Liver (tissue), 9 donors: ENCODE results near the gene CIITA. TPM values are rescaled to one million over a fixed set of nuclear protein-coding genes. Genes with fewer than 3 reads are reported as not detected.

Experiments used
- DNase-seq: peaks from one replicate; pipeline ENCODE4 v3.0.0-alpha.2; 2017; ENCODE audit warnings: low spot score
- H3K27ac ChIP-seq, 2 donors: one replicate each; pipeline ENCODE4 v1.7.0; 2013; ENCODE audit warnings: inconsistent platforms in 2 of 2, low read length in 2 of 2, control low read depth in 1 of 2, low read depth in 1 of 2, mild to moderate bottlenecking in 1 of 2
- H3K27me3 ChIP-seq, 4 donors: one replicate each; pipeline versions ENCODE4 v1.6.1 to v1.7.0; 2013; ENCODE audit warnings: low read length in 3 of 4, inconsistent platforms in 1 of 4, mild to moderate bottlenecking in 1 of 4, moderate library complexity in 1 of 4; ENCODE audit not compliant: control insufficient read depth in 4 of 4, insufficient read depth in 4 of 4
- H3K36me3 ChIP-seq, 4 donors: one replicate each; pipeline versions ENCODE4 v1.6.1 to v1.7.0; 2013; ENCODE audit warnings: low read length in 3 of 4, mild to moderate bottlenecking in 3 of 4, low read depth in 1 of 4, moderate library complexity in 1 of 4; ENCODE audit not compliant: control insufficient read depth in 4 of 4, insufficient read depth in 3 of 4
- H3K4me1 ChIP-seq, 4 donors: one replicate each; pipeline versions ENCODE4 v1.6.1 to v1.7.0; 2013; ENCODE audit warnings: low read length in 3 of 4, mild to moderate bottlenecking in 3 of 4, moderate library complexity in 1 of 4; ENCODE audit not compliant: control insufficient read depth in 4 of 4, insufficient read depth in 4 of 4
- H3K4me3 ChIP-seq, 3 donors: one replicate each; pipeline versions ENCODE4 v1.6.1 to v1.7.0; 2013; ENCODE audit warnings: low read length in 3 of 3, control low read depth in 1 of 3, low read depth in 1 of 3, mild to moderate bottlenecking in 1 of 3
- H3K9ac ChIP-seq, 2 donors: one replicate each; pipeline ENCODE4 v1.7.0; 2013; ENCODE audit warnings: low read length in 2 of 2, mild to moderate bottlenecking in 2 of 2, moderate library complexity in 2 of 2, control low read depth in 1 of 2, low read depth in 1 of 2
- H3K9me3 ChIP-seq, 4 donors: one replicate each; pipeline versions ENCODE4 v1.6.1 to v1.7.0; 2013; ENCODE audit warnings: low read length in 3 of 4; ENCODE audit not compliant: control insufficient read depth in 4 of 4
- ATF3 ChIP-seq: IDR thresholded peaks from 2 replicates; pipeline ENCODE4 v1.6.1; 2016; ENCODE audit warnings: antibody characterized with exemption
- CTCF ChIP-seq: fragments of 150-350 bp; IDR thresholded peaks from 2 replicates; pipeline ENCODE4 v1.5.1; 2017; ENCODE audit warnings: improper control_type of control experiment, low read depth, low read length; ENCODE audit not compliant: missing input control
- EGR1 ChIP-seq, 2 donors: IDR thresholded peaks; 2 replicates each; pipeline ENCODE4 v1.6.1; 2016 to 2018; ENCODE audit warnings: antibody characterized with exemption in 2 of 2, low read depth in 2 of 2
- GABPA ChIP-seq, 2 donors: IDR thresholded peaks in 1 of 2; conservative IDR thresholded peaks in 1 of 2; 2 replicates each; pipeline ENCODE4 v1.6.1; 2016; ENCODE audit warnings: antibody characterized with exemption in 2 of 2, mild to moderate bottlenecking in 1 of 2, moderate library complexity in 1 of 2
- HNF4A ChIP-seq, 2 donors: conservative IDR thresholded peaks; 2 replicates each; pipeline ENCODE4 v1.6.1; 2016; ENCODE audit warnings: antibody characterized with exemption in 2 of 2, mild to moderate bottlenecking in 2 of 2
- MAX ChIP-seq: IDR thresholded peaks from 2 replicates; pipeline ENCODE4 v1.6.1; 2016; ENCODE audit warnings: antibody characterized with exemption
- RAD21 ChIP-seq, 2 donors: IDR thresholded peaks; 2 replicates each; pipeline ENCODE4 v1.6.1; 2016; ENCODE audit warnings: antibody characterized with exemption in 2 of 2, mild to moderate bottlenecking in 2 of 2
- REST ChIP-seq: IDR thresholded peaks from 2 replicates; pipeline ENCODE4 v1.6.1; 2016; ENCODE audit warnings: antibody characterized with exemption, mild to moderate bottlenecking
- RXRA ChIP-seq, 2 donors: IDR thresholded peaks; 2 replicates each; pipeline ENCODE4 v1.6.1; 2017 to 2018; ENCODE audit warnings: antibody characterized with exemption in 2 of 2, mild to moderate bottlenecking in 1 of 2
- TAF1 ChIP-seq: conservative IDR thresholded peaks from 2 replicates; pipeline ENCODE4 v1.6.1; 2016; ENCODE audit warnings: antibody characterized with exemption, mild to moderate bottlenecking
- YY1 ChIP-seq: IDR thresholded peaks from 2 replicates; pipeline ENCODE4 v1.6.1; 2016; ENCODE audit warnings: antibody characterized with exemption, mild to moderate bottlenecking
- WGBS: extraction: QIAGEN DNeasy Blood & Tissue Kit; methylation state at CpG from one replicate; pipeline ENCODE4 v1.1.7; 2013; 5-methylcytosine and 5-hydroxymethylcytosine counted together
- polyA plus RNA-seq, 2 donors: library from polyadenylated mRNA; stranded (reverse) in 1 of 2; unstranded in 1 of 2; fragments of 200-250 nt in 1 of 2; fragments of >200 nt in 1 of 2; fragmentation: Nextera tagmentation in 1 of 2; extraction: Ambion mirVana in 1 of 2; gene quantifications; one replicate each; pipeline versions ENCODE4 v1.2.1 to v1.2.3, GENCODE V29; 2013 to 2015
- total RNA-seq, 2 donors: library from RNA; depleted of rRNA; stranded (reverse); fragments of >200 nt; gene quantifications; one replicate each; pipeline ENCODE4 v1.2.3, GENCODE V29; 2014
- donor health status: healthy.
- donor health status: healthy.
- donor health status: healthy.
- donor health status: healthy.
- donor health status: healthy.

CIITA gene
- total and polyA plus RNA-seq, 4 donors = 1.6 to 4.2 (median 2.2) TPM

- TF ChIP-seq CTCF = no peak
These were observed 62.7 kb downstream of the CIITA start (continued) for GRCh38 chr16:10939649-10940234.

GRCh38 chr16:10940501-10941079, 63.6 kb downstream of the CIITA start:
- Histone ChIP-seq H3K36me3 (no peaks in the 10 kb centered on the region), H3K9me3 (no peaks in the 10 kb centered on the region), H3K9ac (peak overlapping the region; percentile 71 to 95), H3K4me3 (peak overlapping the region; percentile 74 to 87 (median 79)), H3K4me1 (peaks cover 15 to 81% (median 76%) of the 10 kb centered on the region in 4 donors), H3K27me3 (no peaks in the 10 kb centered on the region), H3K27ac (peak overlapping the region; percentile 49 to 79)
- no peak for DNase-seq
- WGBS = 11% methylated on average over 8 of the region's 8 CpGs
- no peak for TF ChIP-seq MAX
- no peak for TF ChIP-seq RAD21 (IDR thresholded peaks at IDR 0.05)
- no peak for TF ChIP-seq GABPA (IDR thresholded peaks at IDR 0.05 in 1 of 2, conservative IDR thresholded peaks at IDR 0.05 in 1 of 2)
- peak in 1 of 2 donors; percentile 3 for TF ChIP-seq HNF4A (conservative IDR thresholded peaks at IDR 0.05)
- peak in 1 of 2 donors; percentile 31 for TF ChIP-seq RXRA (IDR thresholded peaks at IDR 0.05)
- no peak for TF ChIP-seq YY1
- TF ChIP-seq EGR1 (IDR thresholded peaks at IDR 0.05; ENCODE audit: low read depth in 2 of 2) = no peak
- TF ChIP-seq REST = no peak
- TF ChIP-seq CTCF = no peak
- no peak for TF ChIP-seq TAF1
- no peak for TF ChIP-seq ATF3
